Gastrocnemius medialis (tissue), 4 donors: Measurements from ENCODE around the gene NCAM2.

Experiments used
- CTCF ChIP-seq, 5 experiments: fragments of 450-650 bp in 3 of 5; fragments of 200-600 bp in 2 of 5; sonication (generic) in 2 of 5; IDR thresholded peaks in 4 of 5; conservative IDR thresholded peaks in 1 of 5; 1 replicate in 4 of 5; 2 replicates in 1 of 5; pipeline ENCODE4 v1.5.1; 2016 to 2019; ENCODE audit warnings: antibody characterized with exemption in 5 of 5, mild to moderate bottlenecking in 3 of 5, moderate library complexity in 3 of 5
- POLR2A ChIP-seq, 2 donors: fragments of 450-650 bp; IDR thresholded peaks; one replicate each; pipeline ENCODE4 v1.6.1; 2017; ENCODE audit warnings: antibody characterized with exemption in 2 of 2, mild to moderate bottlenecking in 2 of 2, moderate library complexity in 2 of 2

DNA sequence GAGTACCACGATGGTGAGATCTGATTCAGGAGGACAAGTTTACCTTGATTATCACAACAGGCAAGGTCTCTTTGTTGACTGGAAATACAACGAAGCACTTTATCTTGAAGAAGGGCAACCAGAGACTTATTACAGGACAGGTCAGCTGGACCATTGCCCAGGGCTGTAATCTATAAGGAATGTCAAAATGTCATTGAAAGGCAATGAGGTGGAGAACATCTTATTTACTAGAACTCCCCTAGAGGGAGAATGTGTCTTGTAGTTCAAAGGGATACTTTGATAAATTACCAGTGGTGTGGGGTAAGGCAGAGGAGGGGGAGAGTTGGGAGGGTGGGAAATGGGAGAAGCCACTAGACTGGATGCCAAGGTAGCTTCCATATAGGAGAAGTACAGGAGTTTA lies 212.3 kb downstream of the NCAM2 start:
- TF ChIP-seq POLR2A (IDR thresholded peaks at IDR 0.05) (no peak), CTCF (IDR thresholded peaks at IDR 0.05 in 4 of 5, conservative IDR thresholded peaks at IDR 0.05 in 1 of 5) (no peak)
